Karpas-422 (cell line): ENCODE data around the gene CAMSAP3. TPM values are rescaled to one million over a fixed set of nuclear protein-coding genes. Genes with fewer than 3 reads are reported as not detected.
A peak's percentile ranks its signal among the peaks of the same experiment; 100 is the strongest.

Experiments
- DNase-seq: peaks from one replicate; pipeline ENCODE4 v3.0.0-alpha.2; 2015
- H2AFZ ChIP-seq: fragments of 200-600 bp; sonication (generic); 2 replicates; pipeline ENCODE4 v1.6.1; 2014; ENCODE audit warnings: antibody characterized with exemption, low read length, mixed read lengths
- H3K27ac ChIP-seq: fragments of 200-600 bp; sonication (generic); 2 replicates; pipeline ENCODE4 v1.5.1; 2014; ENCODE audit warnings: mild to moderate bottlenecking, low read length, moderate library complexity
- H3K27me3 ChIP-seq: fragments of 200-600 bp; sonication (generic); 2 replicates; pipeline ENCODE4 v1.6.1; 2014; ENCODE audit warnings: low read length, mixed read lengths
- H3K36me3 ChIP-seq: fragments of 200-600 bp; sonication (generic); 2 replicates; pipeline ENCODE4 v1.6.1; 2014; ENCODE audit warnings: low read length, mixed read lengths; ENCODE audit not compliant: insufficient read depth
- H3K4me1 ChIP-seq: fragments of 200-600 bp; sonication (generic); 2 replicates; pipeline ENCODE4 v1.6.1; 2014; ENCODE audit warnings: mild to moderate bottlenecking, low read length, mixed read lengths
- H3K4me2 ChIP-seq: fragments of 200-600 bp; sonication (generic); 2 replicates; pipeline ENCODE4 v1.6.1; 2014; ENCODE audit warnings: low read length, low read depth, mild to moderate bottlenecking; ENCODE audit not compliant: poor library complexity, severe bottlenecking
- H3K4me3 ChIP-seq: fragments of 200-600 bp; sonication (generic); 2 replicates; pipeline ENCODE4 v1.5.1; 2014; ENCODE audit warnings: mild to moderate bottlenecking, antibody characterized with exemption, low read length, mixed read lengths
- H3K79me2 ChIP-seq: fragments of 200-600 bp; sonication (generic); 2 replicates; pipeline ENCODE4 v1.6.1; 2014; ENCODE audit warnings: mild to moderate bottlenecking, low read length, mixed read lengths
- H3K9ac ChIP-seq: fragments of 200-600 bp; sonication (generic); 2 replicates; pipeline ENCODE4 v1.6.0; 2014; ENCODE audit warnings: low read length
- H3K9me2 ChIP-seq: fragments of 200-600 bp; sonication (generic), shearing (Covaris generic); replicated peaks from 2 replicates; pipeline ENCODE4 v1.6.0; 2014; ENCODE audit warnings: mild to moderate bottlenecking, low read length, moderate library complexity; ENCODE audit not compliant: insufficient read depth
- H3K9me3 ChIP-seq: fragments of 300-700, 200-600 bp; sonication (generic); 2 replicates; pipeline ENCODE4 v1.6.1; 2014; ENCODE audit warnings: low read length, mixed read lengths
- H4K20me1 ChIP-seq: fragments of 200-600 bp; sonication (generic); 2 replicates; pipeline ENCODE4 v1.6.1; 2014; ENCODE audit warnings: mild to moderate bottlenecking, antibody characterized with exemption, low read length, low read depth; ENCODE audit not compliant: insufficient read depth
- total RNA-seq: library from RNA; depleted of rRNA; stranded (reverse); fragments of >200 nt; shearing (Covaris generic); gene quantifications from 2 replicates; pipeline ENCODE4 v1.2.3, GENCODE V29; 2014; ENCODE audit warnings: low replicate concordance

Gene CAMSAP3
- total RNA-seq, 1 experiment from 2014 or later: not detected

DNA sequence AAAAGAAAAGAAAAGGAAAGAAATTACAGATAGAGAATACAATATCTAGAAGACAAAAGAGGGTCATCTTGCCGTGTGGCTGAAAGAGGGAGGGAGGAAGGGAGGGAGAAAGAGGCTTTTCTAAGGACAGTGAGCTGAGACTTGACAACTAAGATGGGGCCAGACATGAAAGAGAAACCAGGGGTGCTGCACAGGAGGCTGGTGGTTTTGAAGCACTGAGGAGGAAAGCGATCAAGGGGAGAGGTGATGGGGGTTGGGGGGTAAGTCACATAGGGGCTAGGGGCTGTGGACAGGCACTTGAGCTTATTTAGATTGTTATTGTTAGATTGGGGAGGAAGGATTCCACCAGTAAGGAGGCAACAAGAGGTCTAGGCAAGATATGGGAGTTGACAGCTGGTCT lies 42.9 kb upstream of the CAMSAP3 start:
- no peak overlapping the region for H3K4me2 ChIP-seq
- H3K9ac ChIP-seq: no peak overlapping the region
- no peak overlapping the region for H3K27ac ChIP-seq
- no peaks in the 10 kb centered on the region for H3K79me2 ChIP-seq
- H3K36me3 ChIP-seq: peaks cover 13% of the 10 kb centered on the region
- no peaks in the 10 kb centered on the region for H4K20me1 ChIP-seq
- no peak for DNase-seq
- H2AFZ ChIP-seq: no peak overlapping the region
- no peaks in the 10 kb centered on the region for H3K9me3 ChIP-seq
- H3K27me3 ChIP-seq: no peaks in the 10 kb centered on the region
- no peaks in the 10 kb centered on the region for H3K4me1 ChIP-seq
- H3K4me3 ChIP-seq: no peak overlapping the region
- H3K9me2 ChIP-seq: no peaks in the 10 kb centered on the region

DNA sequence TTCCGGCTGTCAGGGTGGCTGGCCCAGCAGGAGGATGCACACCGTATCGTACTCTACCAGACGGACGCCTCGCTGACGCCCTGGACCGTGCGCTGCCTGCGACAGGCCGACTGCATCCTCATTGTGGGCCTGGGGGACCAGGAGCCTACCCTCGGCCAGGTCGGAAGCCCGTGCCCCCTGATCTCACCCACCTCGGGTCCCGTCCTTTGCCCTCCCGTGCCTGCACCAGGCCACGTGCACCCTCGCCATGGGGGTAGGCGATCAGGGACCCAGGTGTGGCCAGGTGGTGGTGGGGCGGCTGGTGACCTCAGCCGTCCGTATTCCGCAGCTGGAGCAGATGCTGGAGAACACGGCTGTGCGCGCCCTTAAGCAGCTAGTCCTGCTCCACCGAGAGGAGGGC lies 41.1 kb upstream of the CAMSAP3 start:
- H2AFZ ChIP-seq: no peak overlapping the region
- H3K79me2 ChIP-seq: no peaks in the 10 kb centered on the region
- no peak overlapping the region for H3K9ac ChIP-seq
- no peak overlapping the region for H3K4me2 ChIP-seq
- DNase-seq: no peak
- H3K27me3 ChIP-seq: no peaks in the 10 kb centered on the region
- H3K4me1 ChIP-seq: no peaks in the 10 kb centered on the region
- H3K9me2 ChIP-seq: no peaks in the 10 kb centered on the region
- no peaks in the 10 kb centered on the region for H3K9me3 ChIP-seq
- peaks cover 13% of the 10 kb centered on the region for H3K36me3 ChIP-seq
- H4K20me1 ChIP-seq: no peaks in the 10 kb centered on the region
- no peak overlapping the region for H3K27ac ChIP-seq
- H3K4me3 ChIP-seq: no peak overlapping the region

- Histone ChIP-seq H3K9me2 (no peaks in the 10 kb centered on the region), H3K79me2 (no peaks in the 10 kb centered on the region), H4K20me1 (no peaks in the 10 kb centered on the region), H3K9ac (no peak overlapping the region), H3K27ac (no peak overlapping the region), H3K27me3 (no peaks in the 10 kb centered on the region), H2AFZ (no peak overlapping the region), H3K4me1 (no peaks in the 10 kb centered on the region), H3K4me2 (no peak overlapping the region), H3K9me3 (no peaks in the 10 kb centered on the region), H3K36me3 (peaks cover 13% of the 10 kb centered on the region), H3K4me3 (no peak overlapping the region)
- DNase-seq: peak; percentile 60
Measured at GRCh38 chr19:7554990-7555864, 40.4 kb upstream of the CAMSAP3 start.

DNA sequence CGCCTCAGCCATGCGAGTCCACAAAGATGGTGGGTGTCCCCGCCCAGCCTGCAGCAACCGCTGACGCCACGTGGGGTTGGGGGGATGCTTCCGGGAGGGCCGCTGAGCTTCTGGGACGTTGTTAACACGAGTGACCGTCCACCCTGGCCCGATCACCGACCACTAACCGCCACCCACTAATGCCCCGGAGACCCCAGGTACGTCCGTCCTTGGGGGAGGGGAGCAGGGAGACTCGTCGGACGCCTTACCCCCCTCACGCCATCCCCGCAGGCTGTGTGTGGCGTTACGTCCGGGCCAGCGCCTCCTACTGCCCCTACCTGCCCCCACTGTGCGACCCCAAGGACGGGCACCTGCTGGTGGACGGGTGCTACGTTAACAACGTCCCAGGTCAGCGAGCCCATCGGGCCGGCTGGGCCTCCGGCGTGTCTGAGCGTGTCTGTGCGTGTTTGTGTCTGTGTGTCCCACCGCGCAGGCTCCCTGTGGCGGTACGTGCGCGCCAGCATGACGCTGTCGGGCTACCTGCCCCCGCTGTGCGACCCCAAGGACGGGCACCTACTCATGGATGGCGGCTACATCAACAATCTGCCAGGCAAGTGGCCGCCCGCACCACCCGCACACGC lies 38.9 kb upstream of the CAMSAP3 start:
- H3K9ac ChIP-seq: no peak overlapping the region
- no peak overlapping the region for H3K27ac ChIP-seq
- H3K4me2 ChIP-seq: no peak overlapping the region
- no peaks in the 10 kb centered on the region for H4K20me1 ChIP-seq
- no peak overlapping the region for H2AFZ ChIP-seq
- no peaks in the 10 kb centered on the region for H3K79me2 ChIP-seq
- no peak for DNase-seq
- H3K4me3 ChIP-seq: no peak overlapping the region
- no peaks in the 10 kb centered on the region for H3K27me3 ChIP-seq
- H3K9me2 ChIP-seq: no peaks in the 10 kb centered on the region
- H3K9me3 ChIP-seq: no peaks in the 10 kb centered on the region
- no peaks in the 10 kb centered on the region for H3K4me1 ChIP-seq
- peaks cover 8% of the 10 kb centered on the region; the same call in 1 of the 2 replicates for H3K36me3 ChIP-seq

DNA sequence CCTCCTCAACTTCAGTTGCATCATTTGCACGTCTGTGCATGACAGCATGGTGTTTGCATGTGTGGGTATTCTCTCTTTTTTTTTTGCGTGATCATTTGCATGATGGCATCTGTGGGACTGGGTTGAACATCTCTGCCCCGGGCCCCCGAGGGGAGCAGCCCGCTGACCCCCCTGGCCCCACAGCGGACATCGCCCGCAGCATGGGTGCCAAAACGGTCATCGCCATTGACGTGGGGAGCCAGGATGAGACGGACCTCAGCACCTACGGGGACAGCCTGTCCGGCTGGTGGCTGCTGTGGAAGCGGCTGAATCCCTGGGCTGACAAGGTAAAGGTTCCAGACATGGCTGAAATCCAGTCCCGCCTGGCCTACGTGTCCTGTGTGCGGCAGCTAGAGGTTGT lies 37.0 kb upstream of the CAMSAP3 start:
- no peaks in the 10 kb centered on the region for H3K4me1 ChIP-seq
- H3K79me2 ChIP-seq: no peaks in the 10 kb centered on the region
- H3K27ac ChIP-seq: no peak overlapping the region
- H2AFZ ChIP-seq: no peak overlapping the region
- H4K20me1 ChIP-seq: no peaks in the 10 kb centered on the region
- no peak for DNase-seq
- peaks cover 8% of the 10 kb centered on the region; the same call in 1 of the 2 replicates for H3K36me3 ChIP-seq
- H3K9me3 ChIP-seq: no peaks in the 10 kb centered on the region
- no peak overlapping the region for H3K4me3 ChIP-seq
- no peaks in the 10 kb centered on the region for H3K27me3 ChIP-seq
- no peak overlapping the region for H3K4me2 ChIP-seq
- no peaks in the 10 kb centered on the region for H3K9me2 ChIP-seq
- H3K9ac ChIP-seq: no peak overlapping the region

DNA sequence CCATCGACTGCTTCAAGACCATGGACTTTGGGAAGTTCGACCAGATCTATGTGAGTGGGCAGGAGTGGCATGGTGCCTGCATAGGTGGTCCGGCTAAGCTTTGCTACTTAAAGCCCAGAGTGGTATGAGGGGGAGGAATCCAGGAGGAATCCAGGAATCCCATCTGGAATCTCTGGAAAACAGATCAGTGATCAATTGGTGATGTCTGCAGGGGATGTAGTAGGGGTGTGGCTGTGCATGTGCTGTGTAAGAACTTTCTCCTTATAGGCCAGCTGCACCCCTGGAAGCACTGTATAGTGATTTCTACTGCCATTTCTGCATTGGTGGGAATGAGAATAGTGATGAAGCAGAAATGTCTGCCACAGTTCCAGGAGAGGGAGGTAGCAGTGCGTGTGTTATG lies 36.6 kb upstream of the CAMSAP3 start:
- H4K20me1 ChIP-seq: no peaks in the 10 kb centered on the region
- no peaks in the 10 kb centered on the region for H3K4me1 ChIP-seq
- no peak for DNase-seq
- H3K9ac ChIP-seq: no peak overlapping the region
- no peak overlapping the region for H3K4me3 ChIP-seq
- H3K27ac ChIP-seq: no peak overlapping the region
- H3K36me3 ChIP-seq: peaks cover 8% of the 10 kb centered on the region; the same call in 1 of the 2 replicates
- no peaks in the 10 kb centered on the region for H3K9me2 ChIP-seq
- no peaks in the 10 kb centered on the region for H3K79me2 ChIP-seq
- no peak overlapping the region for H2AFZ ChIP-seq
- H3K27me3 ChIP-seq: no peaks in the 10 kb centered on the region
- no peak overlapping the region for H3K4me2 ChIP-seq
- H3K9me3 ChIP-seq: no peaks in the 10 kb centered on the region

DNA sequence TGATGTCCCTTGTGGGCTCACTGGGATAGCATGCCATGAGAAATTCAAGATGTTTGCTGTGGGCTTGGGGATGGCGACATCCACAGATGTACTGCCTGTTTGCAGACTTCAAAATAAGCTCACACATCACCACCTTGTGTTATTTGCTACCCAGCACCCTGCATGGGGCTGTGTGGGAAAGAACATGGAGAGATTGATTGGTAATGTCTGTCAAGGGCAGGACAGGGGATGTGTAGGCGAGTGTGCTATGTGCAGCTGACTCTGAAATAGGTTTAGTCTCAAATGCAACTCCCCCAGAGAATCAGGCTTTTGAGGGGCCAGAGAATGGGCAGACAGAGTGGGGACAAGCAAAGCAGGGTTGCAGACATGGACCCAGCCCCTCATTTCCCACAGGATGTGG lies 35.4 kb upstream of the CAMSAP3 start:
- Histone ChIP-seq H3K4me2 (no peak overlapping the region), H3K79me2 (no peaks in the 10 kb centered on the region), H4K20me1 (no peaks in the 10 kb centered on the region), H3K9me2 (no peaks in the 10 kb centered on the region), H3K9me3 (no peaks in the 10 kb centered on the region), H2AFZ (no peak overlapping the region), H3K27me3 (no peaks in the 10 kb centered on the region), H3K36me3 (peaks cover 3% of the 10 kb centered on the region; the same call in 1 of the 2 replicates), H3K4me1 (no peaks in the 10 kb centered on the region), H3K4me3 (no peak overlapping the region), H3K9ac (no peak overlapping the region), H3K27ac (no peak overlapping the region)
- DNase-seq: no peak

DNA sequence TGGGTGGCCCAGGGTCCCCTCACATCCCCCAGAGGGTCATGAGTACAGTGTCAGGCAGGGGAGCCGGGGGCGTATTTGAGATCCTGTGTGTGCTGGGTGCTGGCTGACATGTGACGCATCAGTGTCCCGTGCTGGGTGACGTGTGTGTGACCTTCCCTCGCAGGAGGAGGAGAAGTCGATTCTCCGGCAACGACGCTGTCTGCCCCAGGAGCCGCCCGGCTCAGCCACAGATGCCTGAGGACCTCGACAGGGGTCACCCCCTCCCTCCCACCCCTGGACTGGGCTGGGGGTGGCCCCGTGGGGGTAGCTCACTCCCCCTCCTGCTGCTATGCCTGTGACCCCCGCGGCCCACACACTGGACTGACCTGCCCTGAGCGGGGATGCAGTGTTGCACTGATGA lies 34.3 kb upstream of the CAMSAP3 start:
- no peaks in the 10 kb centered on the region for H3K36me3 ChIP-seq
- no peaks in the 10 kb centered on the region for H3K4me1 ChIP-seq
- H2AFZ ChIP-seq: no peak overlapping the region
- no peaks in the 10 kb centered on the region for H3K79me2 ChIP-seq
- no peaks in the 10 kb centered on the region for H4K20me1 ChIP-seq
- no peak overlapping the region for H3K4me2 ChIP-seq
- H3K4me3 ChIP-seq: no peak overlapping the region
- no peak for DNase-seq
- no peaks in the 10 kb centered on the region for H3K9me2 ChIP-seq
- no peak overlapping the region for H3K9ac ChIP-seq
- no peak overlapping the region for H3K27ac ChIP-seq
- H3K27me3 ChIP-seq: no peaks in the 10 kb centered on the region
- H3K9me3 ChIP-seq: no peaks in the 10 kb centered on the region
